DND-41 (cell line): ENCODE results near the gene KIRREL3.

Experiments
- EZH2 ChIP-seq: IDR thresholded peaks from 3 replicates; pipeline ENCODE4 v1.6.1; 2012; ENCODE audit warnings: borderline replicate concordance, low read depth, mild to moderate bottlenecking, moderate library complexity, low read length, inconsistent platforms; ENCODE audit not compliant: severe bottlenecking
- TF ChIP-seq, protein P1 (sequence below): IDR thresholded peaks from 2 replicates; pipeline ENCODE4 v1.5.1; 2012; ENCODE audit warnings: borderline replicate concordance, low read length, moderate library complexity, mild to moderate bottlenecking; ENCODE audit not compliant: poor library complexity, severe bottlenecking; ENCODE audit errors: extremely low read depth

DNA sequence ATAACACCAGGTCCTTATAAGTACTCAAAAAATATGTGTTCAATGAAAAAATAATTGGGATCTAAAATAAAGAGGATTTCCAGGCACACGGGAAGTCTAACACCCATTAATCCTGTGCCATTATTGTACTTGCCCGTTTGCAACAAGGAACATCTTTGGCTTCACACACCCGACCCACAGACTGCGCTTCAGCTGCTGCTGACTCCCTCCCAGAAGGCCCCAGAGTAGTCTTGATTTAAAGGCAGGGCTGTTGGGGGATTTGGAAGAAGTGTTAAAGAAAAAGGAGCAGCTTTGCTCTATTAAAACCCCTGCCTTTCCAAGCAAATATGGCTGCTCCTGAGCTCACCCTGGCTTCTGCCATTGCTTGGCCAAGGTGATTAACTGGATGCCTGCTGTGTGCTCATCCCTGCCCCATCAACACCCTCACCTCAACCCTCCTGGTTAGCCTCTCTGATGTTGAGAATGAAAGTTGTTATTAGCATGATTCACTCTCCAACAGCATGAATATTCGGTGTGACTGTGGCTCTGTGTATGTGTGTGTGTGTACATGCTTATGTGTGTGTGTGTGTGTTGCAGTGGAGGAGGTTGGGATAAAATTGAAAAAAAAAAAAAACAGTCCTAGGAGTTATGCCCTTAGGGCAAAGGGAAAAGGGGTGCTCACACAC, 76.1 kb downstream of the KIRREL3 start:
- no peak for TF ChIP-seq EZH2
- TF ChIP-seq, protein P1, sequence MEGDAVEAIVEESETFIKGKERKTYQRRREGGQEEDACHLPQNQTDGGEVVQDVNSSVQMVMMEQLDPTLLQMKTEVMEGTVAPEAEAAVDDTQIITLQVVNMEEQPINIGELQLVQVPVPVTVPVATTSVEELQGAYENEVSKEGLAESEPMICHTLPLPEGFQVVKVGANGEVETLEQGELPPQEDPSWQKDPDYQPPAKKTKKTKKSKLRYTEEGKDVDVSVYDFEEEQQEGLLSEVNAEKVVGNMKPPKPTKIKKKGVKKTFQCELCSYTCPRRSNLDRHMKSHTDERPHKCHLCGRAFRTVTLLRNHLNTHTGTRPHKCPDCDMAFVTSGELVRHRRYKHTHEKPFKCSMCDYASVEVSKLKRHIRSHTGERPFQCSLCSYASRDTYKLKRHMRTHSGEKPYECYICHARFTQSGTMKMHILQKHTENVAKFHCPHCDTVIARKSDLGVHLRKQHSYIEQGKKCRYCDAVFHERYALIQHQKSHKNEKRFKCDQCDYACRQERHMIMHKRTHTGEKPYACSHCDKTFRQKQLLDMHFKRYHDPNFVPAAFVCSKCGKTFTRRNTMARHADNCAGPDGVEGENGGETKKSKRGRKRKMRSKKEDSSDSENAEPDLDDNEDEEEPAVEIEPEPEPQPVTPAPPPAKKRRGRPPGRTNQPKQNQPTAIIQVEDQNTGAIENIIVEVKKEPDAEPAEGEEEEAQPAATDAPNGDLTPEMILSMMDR: no peak
